Urinary bladder (tissue), 4 donors: ENCODE measurements around the gene GPR55. TPM values are rescaled to one million over a fixed set of nuclear protein-coding genes. Genes with fewer than 3 reads are reported as not detected.

Experiments used
- DNase-seq: peaks from one replicate; pipeline ENCODE4 v3.0.0-alpha.2; 2015; ENCODE audit errors: extremely low spot score
- H3K27ac ChIP-seq: one replicate; pipeline ENCODE4 v1.5.1; 2013; ENCODE audit warnings: low read depth, mild to moderate bottlenecking, moderate library complexity
- H3K36me3 ChIP-seq: one replicate; pipeline ENCODE4 v1.6.1; 2013; ENCODE audit warnings: mild to moderate bottlenecking, moderate library complexity; ENCODE audit not compliant: insufficient read depth
- H3K4me1 ChIP-seq: one replicate; pipeline ENCODE4 v1.6.1; 2013; ENCODE audit warnings: mild to moderate bottlenecking, moderate library complexity; ENCODE audit not compliant: insufficient read depth
- H3K4me3 ChIP-seq: one replicate; pipeline ENCODE4 v1.5.1; 2013; ENCODE audit warnings: low read depth, low read length
- WGBS: extraction: QIAGEN DNeasy Blood & Tissue Kit; methylation state at CpG from one replicate; pipeline ENCODE4 v1.1.7; 2013; 5-methylcytosine and 5-hydroxymethylcytosine counted together
- polyA plus RNA-seq: library from polyadenylated mRNA; stranded (reverse); fragments of 200-250 nt; gene quantifications from one replicate; pipeline ENCODE4 v1.2.3, GENCODE V29; 2013
- total RNA-seq: library from RNA; depleted of rRNA; stranded (reverse); fragments of >200 nt; gene quantifications from one replicate; pipeline ENCODE4 v1.2.3, GENCODE V29; 2014
- donor health status: healthy with polysubstance abuse.
- donor health status: healthy.

GPR55 gene
- total and polyA plus RNA-seq, 2 donors, result 0.05 to 0.22 TPM

GRCh38 chr2:230868161-230868946 lies 56.7 kb downstream of the GPR55 start:
- 42% methylated on average over 15 of the region's 15 CpGs for whole genome bisulfite sequencing
- Histone ChIP-seq H3K27ac (no peak overlapping the region), H3K36me3 (no peaks in the 10 kb centered on the region), H3K4me1 (no peaks in the 10 kb centered on the region), H3K4me3 (no peak overlapping the region)
- DNase-seq, result no peak

GRCh38 chr2:230866756-230867523 lies 58.1 kb downstream of the GPR55 start:
- DNase-seq, result no peak
- 31% methylated on average over 13 of the region's 13 CpGs for WGBS
- Histone ChIP-seq H3K27ac (peak overlapping the region; percentile 57), H3K4me1 (no peaks in the 10 kb centered on the region), H3K4me3 (no peak overlapping the region), H3K36me3 (no peaks in the 10 kb centered on the region)

- 10% methylated on average over 35 of the region's 35 CpGs for WGBS
- Histone ChIP-seq H3K27ac (peak overlapping the region; percentile 34), H3K4me3 (peak overlapping the region; percentile 77), H3K36me3 (no peaks in the 10 kb centered on the region), H3K4me1 (no peaks in the 10 kb centered on the region)
- DNase-seq, result no peak
These were observed 59.0 kb downstream of the GPR55 start for GRCh38 chr2:230865766-230866755.

- Histone ChIP-seq H3K36me3 (no peaks in the 10 kb centered on the region), H3K27ac (no peak overlapping the region), H3K4me1 (no peaks in the 10 kb centered on the region), H3K4me3 (peak overlapping the region; percentile 77)
- DNase-seq, result no peak
- under 1% methylated on average over 24 of the region's 24 CpGs for WGBS
These were observed 59.7 kb downstream of the GPR55 start for GRCh38 chr2:230865307-230865765.

GRCh38 chr2:230864605-230865306 lies 60.3 kb downstream of the GPR55 start, which contains the start of gene ITM2C:
ITM2C (plus strand) TSS chr2:230864942; CDS start chr2:230865026, 84 bp downstream.
- WGBS, result under 1% methylated on average over 76 of the region's 76 CpGs
- no peak for DNase-seq
- no peaks in the 10 kb centered on the region for H3K36me3 ChIP-seq
- H3K4me3 ChIP-seq, result peak within 1 kb of the TSS; percentile 77
- H3K27ac ChIP-seq, result peak within 1 kb of the TSS; percentile 74
- no peaks in the 10 kb centered on the region for H3K4me1 ChIP-seq

- Histone ChIP-seq H3K27ac (no peak overlapping the region), H3K4me3 (peak overlapping the region; percentile 77), H3K36me3 (no peaks in the 10 kb centered on the region), H3K4me1 (no peaks in the 10 kb centered on the region)
- WGBS, result 41% methylated on average over 18 of the region's 18 CpGs
- no peak for DNase-seq
These were observed 60.9 kb downstream of the GPR55 start for GRCh38 chr2:230864122-230864604.

GRCh38 chr2:230863442-230864121 lies 61.5 kb downstream of the GPR55 start:
- H3K27ac ChIP-seq, result no peak overlapping the region
- H3K4me1 ChIP-seq, result no peaks in the 10 kb centered on the region
- H3K36me3 ChIP-seq, result no peaks in the 10 kb centered on the region
- 79% methylated on average over 13 of the region's 13 CpGs for WGBS
- H3K4me3 ChIP-seq, result no peak overlapping the region
- DNase-seq, result no peak

GRCh38 chr2:230863031-230863430 lies 62.0 kb downstream of the GPR55 start:
- WGBS, result 69% methylated on average over 8 of the region's 8 CpGs
- H3K4me3 ChIP-seq, result no peak overlapping the region
- no peak overlapping the region for H3K27ac ChIP-seq
- no peaks in the 10 kb centered on the region for H3K4me1 ChIP-seq
- no peaks in the 10 kb centered on the region for H3K36me3 ChIP-seq
- DNase-seq, result no peak

GRCh38 chr2:230862292-230862691 lies 62.8 kb downstream of the GPR55 start:
- H3K27ac ChIP-seq, result no peak overlapping the region
- WGBS, result 90% methylated on average over 5 of the region's 5 CpGs
- DNase-seq, result no peak
- H3K36me3 ChIP-seq, result no peaks in the 10 kb centered on the region
- no peaks in the 10 kb centered on the region for H3K4me1 ChIP-seq
- no peak overlapping the region for H3K4me3 ChIP-seq

- Histone ChIP-seq H3K27ac (no peak overlapping the region), H3K36me3 (no peaks in the 10 kb centered on the region), H3K4me3 (no peak overlapping the region), H3K4me1 (no peaks in the 10 kb centered on the region)
- WGBS, result 36% methylated on average over 13 of the region's 13 CpGs
- DNase-seq, result no peak
These were observed 63.3 kb downstream of the GPR55 start for GRCh38 chr2:230861552-230862255.
